IMR-90 (cell line): Measurements from ENCODE around the gene LRRC4C. TPM values are rescaled to one million over a fixed set of nuclear protein-coding genes. Genes with fewer than 3 reads are reported as not detected.

ENCODE experiments used
- ATAC-seq: fragments of 200-7000 bp; cut with Tn5 transposase; 2 replicates; pipeline ENCODE4 v1.9.1; 2020; ENCODE audit warnings: low read depth, mild to moderate bottlenecking, moderate library complexity
- BruUV-seq: library from RNA; stranded (reverse); fragments of 400-500 nt; replicated peaks from 2 replicates; lab custom pipeline; 2021; lab: Mats Ljungman, UMichigan
- CTCF ChIA-PET: fragments of 300-600 bp; formaldehyde crosslinking; extraction: SDS; loops from one replicate; lab custom pipeline; 2021; ENCODE audit warnings: antibody characterized with exemption; lab: Yijun Ruan, JAX
- POLR2A ChIA-PET: fragments of 300-600 bp; sonication (Branson Sonifier 250); formaldehyde crosslinking; loops from one replicate; lab custom pipeline; 2022; ENCODE audit warnings: antibody characterized with exemption; ENCODE audit not compliant: unreplicated experiment; lab: Charles Lee
- DNase-seq: peaks from one replicate; pipeline ENCODE4 v3.0.0; 2013
- H2AFZ ChIP-seq: replicated peaks from 2 replicates; pipeline ENCODE3; 2013; ENCODE audit warnings: low read length, mild to moderate bottlenecking; ENCODE audit not compliant: poor library complexity
- H2AK5ac ChIP-seq: 2 replicates; pipeline ENCODE4 v1.6.1; 2013; ENCODE audit warnings: low read depth, low read length, inconsistent platforms
- H2AK9ac ChIP-seq: replicated peaks from 2 replicates; pipeline ENCODE3; 2013; ENCODE audit warnings: mild to moderate bottlenecking, low read depth, low read length, moderate library complexity; ENCODE audit not compliant: poor library complexity
- H2BK120ac ChIP-seq: 2 replicates; pipeline ENCODE4 v1.6.1; 2013; ENCODE audit warnings: low read depth, low read length, inconsistent platforms
- H2BK15ac ChIP-seq: 3 replicates; pipeline ENCODE4 v1.6.1; 2013; ENCODE audit warnings: low read depth, low read length, inconsistent platforms
- H2BK20ac ChIP-seq: 2 replicates; pipeline ENCODE4 v1.6.1; 2013; ENCODE audit warnings: low read depth, mild to moderate bottlenecking, inconsistent platforms, low read length, moderate library complexity
- H2BK5ac ChIP-seq: 2 replicates; pipeline ENCODE4 v1.6.1; 2013; ENCODE audit warnings: mild to moderate bottlenecking, low read depth, low read length, inconsistent platforms; ENCODE audit not compliant: poor library complexity, severe bottlenecking
- H3K14ac ChIP-seq: replicated peaks from 2 replicates; pipeline ENCODE4 v1.6.1; 2013; ENCODE audit warnings: low read depth, low read length, inconsistent platforms
- H3K18ac ChIP-seq: 2 replicates; pipeline ENCODE4 v1.6.1; 2013; ENCODE audit warnings: low read depth, low read length, control low read depth
- H3K23ac ChIP-seq: 2 replicates; pipeline ENCODE4 v1.6.1; 2013; ENCODE audit warnings: low read depth, low read length, inconsistent platforms
- H3K27ac ChIP-seq: 2 replicates; pipeline ENCODE4 v1.5.1; 2013; ENCODE audit warnings: mild to moderate bottlenecking, control low read depth, low read length; ENCODE audit not compliant: insufficient read depth
- H3K27me3 ChIP-seq: 2 replicates; pipeline ENCODE4 v1.6.1; 2013; ENCODE audit warnings: low read length; ENCODE audit not compliant: control insufficient read depth, insufficient read depth
- H3K36me3 ChIP-seq: 2 replicates; pipeline ENCODE4 v1.6.1; 2013; ENCODE audit warnings: low read length, mixed read lengths; ENCODE audit not compliant: control insufficient read depth, insufficient read depth
- H3K4ac ChIP-seq: 2 replicates; pipeline ENCODE4 v1.6.1; 2013; ENCODE audit warnings: low read depth, low read length, inconsistent platforms
- H3K4me1 ChIP-seq: 2 replicates; pipeline ENCODE4 v1.6.1; 2013; ENCODE audit warnings: low read length, mixed read lengths; ENCODE audit not compliant: control insufficient read depth, insufficient read depth
- H3K4me2 ChIP-seq: 2 replicates; pipeline ENCODE4 v1.6.1; 2013; ENCODE audit warnings: low read depth, mild to moderate bottlenecking, control low read depth, low read length, moderate library complexity
- H3K4me3 ChIP-seq: 2 replicates; pipeline ENCODE4 v1.5.1; 2013; ENCODE audit warnings: low read depth, mild to moderate bottlenecking, control low read depth, low read length, moderate library complexity; ENCODE audit not compliant: insufficient read depth
- H3K56ac ChIP-seq: 2 replicates; pipeline ENCODE4 v1.6.1; 2013; ENCODE audit warnings: low read length, inconsistent platforms; ENCODE audit not compliant: insufficient read depth; ENCODE audit errors: extremely low read depth
- H3K79me1 ChIP-seq, 2 experiments: 2 replicates each; pipeline ENCODE4 v1.6.1; 2013; ENCODE audit warnings: low read length in 2 of 2, inconsistent platforms in 1 of 2, low read depth in 1 of 2
- H3K9ac ChIP-seq: 2 replicates; pipeline ENCODE4 v1.6.1; 2013; ENCODE audit warnings: low read depth, low read length, control low read depth
- H3K9me1 ChIP-seq: 2 replicates; pipeline ENCODE4 v1.6.1; 2013; ENCODE audit warnings: low read length, inconsistent platforms; ENCODE audit not compliant: insufficient read depth
- H3K9me3 ChIP-seq: 2 replicates; pipeline ENCODE4 v1.6.1; 2013; ENCODE audit warnings: low read length; ENCODE audit not compliant: control insufficient read depth, insufficient read depth
- H4K20me1 ChIP-seq: 2 replicates; pipeline ENCODE4 v1.6.1; 2013; ENCODE audit warnings: low read length, inconsistent platforms; ENCODE audit not compliant: insufficient read depth
- H4K5ac ChIP-seq: 2 replicates; pipeline ENCODE4 v1.6.1; 2013; ENCODE audit warnings: mild to moderate bottlenecking, low read depth, low read length, control low read depth
- H4K8ac ChIP-seq, 2 experiments: 2 replicates each; pipeline ENCODE4 v1.6.1; 2013; ENCODE audit warnings: low read depth in 2 of 2, low read length in 2 of 2, control low read depth in 1 of 2, inconsistent platforms in 1 of 2
- H4K91ac ChIP-seq: 2 replicates; pipeline ENCODE4 v1.6.1; 2013; ENCODE audit warnings: low read depth, low read length, inconsistent platforms; ENCODE audit not compliant: insufficient read depth
- BHLHE40 ChIP-seq: fragments of 150-350 bp; IDR thresholded peaks from 2 replicates; pipeline ENCODE4 v1.6.1; 2016; ENCODE audit warnings: mild to moderate bottlenecking, low read depth, low read length
- CEBPB ChIP-seq: IDR thresholded peaks from 2 replicates; pipeline ENCODE4 v1.6.1; 2012; ENCODE audit warnings: low read depth, low read length, improper control_type of control experiment
- CHD1 ChIP-seq: IDR thresholded peaks from 2 replicates; pipeline ENCODE4 v1.6.1; 2012; ENCODE audit warnings: low read depth, low read length, improper control_type of control experiment
- CTCF ChIP-seq: conservative IDR thresholded peaks from 2 replicates; pipeline ENCODE4 v1.5.1; 2012; ENCODE audit warnings: mild to moderate bottlenecking, low read depth, low read length, improper control_type of control experiment
- ELK1 ChIP-seq: fragments of 150-350 bp; IDR thresholded peaks from 2 replicates; pipeline ENCODE4 v1.6.1; 2016; ENCODE audit warnings: low read depth, mild to moderate bottlenecking, low read length, moderate library complexity, borderline replicate concordance
- FOS ChIP-seq: fragments of 150-350 bp; IDR thresholded peaks from 2 replicates; pipeline ENCODE4 v1.6.1; 2016; ENCODE audit warnings: low read depth, low read length
- MAFK ChIP-seq: IDR thresholded peaks from 2 replicates; pipeline ENCODE4 v1.6.1; 2012; ENCODE audit warnings: low read depth, low read length, improper control_type of control experiment
- MAZ ChIP-seq: IDR thresholded peaks from 2 replicates; pipeline ENCODE4 v1.6.1; 2012; ENCODE audit warnings: low read depth, mild to moderate bottlenecking, low read length, improper control_type of control experiment, moderate library complexity, borderline replicate concordance
- MXI1 ChIP-seq: IDR thresholded peaks from 2 replicates; pipeline ENCODE4 v1.6.1; 2012; ENCODE audit warnings: low read depth, mild to moderate bottlenecking, low read length, moderate library complexity, borderline replicate concordance
- NFE2L2 ChIP-seq: fragments of 150-350 bp; IDR thresholded peaks from 2 replicates; pipeline ENCODE4 v1.6.1; 2016; ENCODE audit warnings: low read depth, mild to moderate bottlenecking, low read length
- POLR2A ChIP-seq: IDR thresholded peaks from 2 replicates; pipeline ENCODE4 v1.6.1; 2012; ENCODE audit warnings: mild to moderate bottlenecking, low read depth, low read length
- RAD21 ChIP-seq: IDR thresholded peaks from 2 replicates; pipeline ENCODE4 v1.6.1; 2012; ENCODE audit warnings: low read length, improper control_type of control experiment
- RCOR1 ChIP-seq: IDR thresholded peaks from 2 replicates; pipeline ENCODE4 v1.6.1; 2012; ENCODE audit warnings: mild to moderate bottlenecking, low read length, improper control_type of control experiment; ENCODE audit not compliant: insufficient replicate concordance
- RFX5 ChIP-seq: IDR thresholded peaks from 2 replicates; pipeline ENCODE4 v1.8.0; 2012; ENCODE audit warnings: low read depth, mild to moderate bottlenecking, low read length, moderate library complexity
- SMC3 ChIP-seq: fragments of 150-350 bp; IDR thresholded peaks from 2 replicates; pipeline ENCODE4 v1.6.1; 2016; ENCODE audit warnings: low read depth, mild to moderate bottlenecking, antibody characterized with exemption, low read length, moderate library complexity
- USF2 ChIP-seq: fragments of 150-350 bp; IDR thresholded peaks from 2 replicates; pipeline ENCODE4 v1.6.1; 2017; ENCODE audit warnings: mild to moderate bottlenecking, antibody characterized with exemption, low read length, low read depth
- WGBS, 2 experiments: methylation state at CpG; one replicate each; pipeline versions ENCODE4 v1.1.5 to v1.1.7; 2013; ENCODE audit warnings: missing lambda C conversion rate in 2 of 2; ENCODE audit not compliant: insufficient read length in 1 of 2; ENCODE audit errors: extremely low coverage in 2 of 2; 5-methylcytosine and 5-hydroxymethylcytosine counted together
- dilution Hi-C: fragments of 300-500 bp; cut with HindIII; formaldehyde crosslinking; loops from one replicate; pipeline ENCODE4 v1.14.3; 2018; ENCODE audit warnings: low sequenced_read_pairs; ENCODE audit not compliant: unreplicated experiment
- in situ Hi-C: fragments of 300-500 bp; cut with MboI; formaldehyde crosslinking; loops from 3 replicates; pipeline ENCODE4 v1.14.3; 2019; ENCODE audit warnings: low sequenced_read_pairs, inconsistent platforms, mixed read lengths
- intact Hi-C: fragments of 100-400 bp; cut with micrococcal nuclease; formaldehyde crosslinking; loops from 2 replicates; pipeline ENCODE4 v1.10.0; 2022
- polyA plus RNA-seq, 3 experiments: library from polyadenylated mRNA; depleted of rRNA; stranded (reverse); fragments of >200 nt; gene quantifications; 2 replicates each; pipeline ENCODE4 v1.2.3, GENCODE V29; 2012; ENCODE audit warnings: low replicate concordance in 1 of 3
- total RNA-seq: library from RNA; depleted of rRNA; stranded (reverse); fragments of >200 nt; gene quantifications from 2 replicates; pipeline ENCODE4 v1.2.3, GENCODE V29; 2012

The LRRC4C gene
- total and polyA plus RNA-seq, 2 of the 4 experiments (the other 2 are of a cell fraction): under 0.01 to 0.03 TPM

GRCh38 chr11:40132912-40133311 is 1326.5 kb downstream of the LRRC4C start:
- Histone ChIP-seq H3K36me3 (no peaks in the 10 kb centered on the region), H4K20me1 (no peaks in the 10 kb centered on the region), H3K14ac (no peak overlapping the region), H3K4ac (no peak overlapping the region), H3K79me1 (no peaks in the 10 kb centered on the region), H3K18ac (no peak overlapping the region), H3K23ac (no peak overlapping the region), H2AFZ (no peak overlapping the region), H2BK5ac (no peak overlapping the region), H3K27me3 (no peaks in the 10 kb centered on the region), H4K91ac (no peak overlapping the region), H3K9ac (no peak overlapping the region), H2BK120ac (no peak overlapping the region), H2BK20ac (no peak overlapping the region), H3K56ac (no peak overlapping the region), H2BK15ac (no peak overlapping the region), H3K4me1 (no peaks in the 10 kb centered on the region), H3K4me3 (no peak overlapping the region), H2AK5ac (no peak overlapping the region), H3K9me3 (no peaks in the 10 kb centered on the region), H3K4me2 (no peak overlapping the region), H3K9me1 (no peaks in the 10 kb centered on the region), H2AK9ac (no peak overlapping the region), H3K27ac (no peak overlapping the region), H4K5ac (no peak overlapping the region), H4K8ac (no peak overlapping the region)
- no CpG with 5 or more reads among the region's 3 CpGs for WGBS, 2 experiments
- CTCF ChIA-PET: no interaction called here
- intact Hi-C loops (no loop called here), dilution Hi-C loops (no loop called here), in situ Hi-C loops (no loop called here)
- POLR2A ChIA-PET: no interaction called here
- DNase-seq: no peak
- ATAC-seq: no peak
- BruUV-seq: no TSS peak
- TF ChIP-seq FOS (no peak), NFE2L2 (no peak), RFX5 (no peak), POLR2A (no peak), ELK1 (no peak), RAD21 (no peak), RCOR1 (no peak), MAZ (no peak), MAFK (no peak), USF2 (no peak), BHLHE40 (no peak), CEBPB (no peak), SMC3 (no peak), CHD1 (no peak), MXI1 (no peak), CTCF (no peak)
